ENCODE measurements around the gene MAGI3.

Gene MAGI3

GRCh38 chr1:113674591-113674990 lies 284.3 kb downstream of the MAGI3 start:
- Histone ChIP-seq H3K36me3 (ENCODE audit: control insufficient read depth in 4 of 4, insufficient read depth in 4 of 4, low read length in 3 of 4) (peaks cover 0 to 2% (median 0%) of the 10 kb centered on the region in 4 experiments), H3K4me1 (ENCODE audit: control extremely low read depth in 1 of 4, control insufficient read depth in 4 of 4, insufficient read depth in 4 of 4, low read length in 3 of 4) (no peaks in the 10 kb centered on the region), H3K27ac (ENCODE audit: insufficient read depth in 1 of 2, low read depth in 1 of 2, low read length in 2 of 2, poor library complexity in 1 of 2, severe bottlenecking in 2 of 2) (no peak overlapping the region), H3K9me3 (ENCODE audit: control extremely low read depth in 1 of 5, control insufficient read depth in 4 of 5, insufficient read depth in 2 of 5, low read depth in 1 of 5, low read length in 4 of 5) (no peaks in the 10 kb centered on the region), H3K4me3 (ENCODE audit: control insufficient read depth in 1 of 7, extremely low read depth in 1 of 7, insufficient read depth in 4 of 7, low read depth in 2 of 7, low read length in 6 of 7) (no peak overlapping the region), H3K27me3 (replicated peaks in 2 of 5; ENCODE audit: control insufficient read depth in 4 of 5, insufficient read depth in 5 of 5, low read length in 4 of 5) (no peaks in the 10 kb centered on the region)
- WGBS (ENCODE audit: insufficient coverage) = 100% methylated on average over 1 of the region's 1 CpG
- no peak for DNase-seq
- CTCF ChIA-PET = interaction anchor here (1.3 to 6.1 kb wide), 2 partner anchors 25 to 534 kb away, joined by 3 to 32 read pairs; no protein-coding TSS in a partner anchor
- POLR2A ChIA-PET = no interaction called here

GRCh38 chr1:113675302-113675701 lies 285.0 kb downstream of the MAGI3 start:
- Histone ChIP-seq H3K4me3 (ENCODE audit: control insufficient read depth in 1 of 7, extremely low read depth in 1 of 7, insufficient read depth in 4 of 7, low read depth in 2 of 7, low read length in 6 of 7) (no peak overlapping the region), H3K27me3 (replicated peaks in 2 of 5; ENCODE audit: control insufficient read depth in 4 of 5, insufficient read depth in 5 of 5, low read length in 4 of 5) (no peaks in the 10 kb centered on the region), H3K9me3 (ENCODE audit: control extremely low read depth in 1 of 5, control insufficient read depth in 4 of 5, insufficient read depth in 2 of 5, low read depth in 1 of 5, low read length in 4 of 5) (no peaks in the 10 kb centered on the region), H3K36me3 (ENCODE audit: control insufficient read depth in 4 of 4, insufficient read depth in 4 of 4, low read length in 3 of 4) (peaks cover 0 to 2% (median 0%) of the 10 kb centered on the region in 4 experiments), H3K27ac (ENCODE audit: insufficient read depth in 1 of 2, low read depth in 1 of 2, low read length in 2 of 2, poor library complexity in 1 of 2, severe bottlenecking in 2 of 2) (no peak overlapping the region), H3K4me1 (ENCODE audit: control extremely low read depth in 1 of 4, control insufficient read depth in 4 of 4, insufficient read depth in 4 of 4, low read length in 3 of 4) (no peaks in the 10 kb centered on the region)
- 100% methylated on average over 2 of the region's 2 CpGs for WGBS (ENCODE audit: insufficient coverage)
- ChIA-PET POLR2A (no interaction called here), CTCF (interaction anchor here (0.7 to 6.1 kb wide), 4 partner anchors 24 to 903 kb away, joined by 3 to 32 read pairs (median 4); no protein-coding TSS in a partner anchor)
- DNase-seq = no peak

GRCh38 chr1:113676524-113676923 lies 286.2 kb downstream of the MAGI3 start:
- CTCF ChIA-PET = interaction anchor here (0.8 to 6.1 kb wide), 4 partner anchors 9 to 600 kb away, joined by 3 to 32 read pairs (median 3); no protein-coding TSS in a partner anchor

GRCh38 chr1:113677250-113678158 lies 287.2 kb downstream of the MAGI3 start:
- DNase-seq = peak; percentile 61 to 77 (median 76)

More at GRCh38 chr1:113676524-113676923, 286.2 kb downstream of the MAGI3 start:
- Histone ChIP-seq H3K36me3 (ENCODE audit: control insufficient read depth in 4 of 4, insufficient read depth in 4 of 4, low read length in 3 of 4) (peaks cover 0 to 2% (median 0%) of the 10 kb centered on the region in 4 experiments), H3K27ac (ENCODE audit: insufficient read depth in 1 of 2, low read depth in 1 of 2, low read length in 2 of 2, poor library complexity in 1 of 2, severe bottlenecking in 2 of 2) (no peak overlapping the region), H3K27me3 (replicated peaks in 2 of 5; ENCODE audit: control insufficient read depth in 4 of 5, insufficient read depth in 5 of 5, low read length in 4 of 5) (no peaks in the 10 kb centered on the region), H3K4me3 (ENCODE audit: control insufficient read depth in 1 of 7, extremely low read depth in 1 of 7, insufficient read depth in 4 of 7, low read depth in 2 of 7, low read length in 6 of 7) (no peak overlapping the region), H3K4me1 (ENCODE audit: control extremely low read depth in 1 of 4, control insufficient read depth in 4 of 4, insufficient read depth in 4 of 4, low read length in 3 of 4) (no peaks in the 10 kb centered on the region), H3K9me3 (ENCODE audit: control extremely low read depth in 1 of 5, control insufficient read depth in 4 of 5, insufficient read depth in 2 of 5, low read depth in 1 of 5, low read length in 4 of 5) (no peaks in the 10 kb centered on the region)
- DNase-seq = no peak
- 96% methylated on average over 3 of the region's 5 CpGs for WGBS (ENCODE audit: insufficient coverage)
- POLR2A ChIA-PET = no interaction called here

GRCh38 chr1:113678159-113678469 lies 287.8 kb downstream of the MAGI3 start:
- POLR2A ChIA-PET = no interaction called here
- no peaks in the 10 kb centered on the region for H3K4me1 ChIP-seq (ENCODE audit: control extremely low read depth in 1 of 4, control insufficient read depth in 4 of 4, insufficient read depth in 4 of 4, low read length in 3 of 4)
- no peaks in the 10 kb centered on the region for H3K27me3 ChIP-seq (replicated peaks in 2 of 5; ENCODE audit: control insufficient read depth in 4 of 5, insufficient read depth in 5 of 5, low read length in 4 of 5)

More at GRCh38 chr1:113677250-113678158, 287.2 kb downstream of the MAGI3 start:
- POLR2A ChIA-PET = no interaction called here
- H3K9me3 ChIP-seq (ENCODE audit: control extremely low read depth in 1 of 5, control insufficient read depth in 4 of 5, insufficient read depth in 2 of 5, low read depth in 1 of 5, low read length in 4 of 5) = no peaks in the 10 kb centered on the region
- no peak overlapping the region for H3K27ac ChIP-seq (ENCODE audit: insufficient read depth in 1 of 2, low read depth in 1 of 2, low read length in 2 of 2, poor library complexity in 1 of 2, severe bottlenecking in 2 of 2)
- no peaks in the 10 kb centered on the region for H3K27me3 ChIP-seq (replicated peaks in 2 of 5; ENCODE audit: control insufficient read depth in 4 of 5, insufficient read depth in 5 of 5, low read length in 4 of 5)
- no peak overlapping the region for H3K4me3 ChIP-seq (ENCODE audit: control insufficient read depth in 1 of 7, extremely low read depth in 1 of 7, insufficient read depth in 4 of 7, low read depth in 2 of 7, low read length in 6 of 7)
- WGBS (ENCODE audit: insufficient coverage) = 99% methylated on average over 6 of the region's 7 CpGs
- H3K36me3 ChIP-seq (ENCODE audit: control insufficient read depth in 4 of 4, insufficient read depth in 4 of 4, low read length in 3 of 4) = no peaks in the 10 kb centered on the region
- H3K4me1 ChIP-seq (ENCODE audit: control extremely low read depth in 1 of 4, control insufficient read depth in 4 of 4, insufficient read depth in 4 of 4, low read length in 3 of 4) = no peaks in the 10 kb centered on the region
- CTCF ChIA-PET = interaction anchor here (0.6 to 6.1 kb wide), 2 partner anchors 537 to 789 kb away, joined by 3 to 32 read pairs; no protein-coding TSS in a partner anchor

GRCh38 chr1:113681596-113682337 lies 291.5 kb downstream of the MAGI3 start:
- Histone ChIP-seq H3K36me3 (ENCODE audit: control insufficient read depth in 4 of 4, insufficient read depth in 4 of 4, low read length in 3 of 4) (peaks cover 0 to 4% (median 0%) of the 10 kb centered on the region in 4 experiments), H3K4me3 (ENCODE audit: control insufficient read depth in 1 of 7, extremely low read depth in 1 of 7, insufficient read depth in 4 of 7, low read depth in 2 of 7, low read length in 6 of 7) (no peak overlapping the region), H3K9me3 (ENCODE audit: control extremely low read depth in 1 of 5, control insufficient read depth in 4 of 5, insufficient read depth in 2 of 5, low read depth in 1 of 5, low read length in 4 of 5) (no peaks in the 10 kb centered on the region), H3K4me1 (ENCODE audit: control extremely low read depth in 1 of 4, control insufficient read depth in 4 of 4, insufficient read depth in 4 of 4, low read length in 3 of 4) (no peaks in the 10 kb centered on the region), H3K27ac (ENCODE audit: insufficient read depth in 1 of 2, low read depth in 1 of 2, low read length in 2 of 2, poor library complexity in 1 of 2, severe bottlenecking in 2 of 2) (no peak overlapping the region), H3K27me3 (replicated peaks in 2 of 5; ENCODE audit: control insufficient read depth in 4 of 5, insufficient read depth in 5 of 5, low read length in 4 of 5) (no peaks in the 10 kb centered on the region)
- whole genome bisulfite sequencing (ENCODE audit: insufficient coverage) = 96% methylated on average over 3 of the region's 7 CpGs
- ChIA-PET POLR2A (no interaction called here), CTCF (no interaction called here)
- DNase-seq = no peak

More at GRCh38 chr1:113678159-113678469, 287.8 kb downstream of the MAGI3 start:
- DNase-seq = no peak
- H3K27ac ChIP-seq (ENCODE audit: insufficient read depth in 1 of 2, low read depth in 1 of 2, low read length in 2 of 2, poor library complexity in 1 of 2, severe bottlenecking in 2 of 2) = no peak overlapping the region
- no peaks in the 10 kb centered on the region for H3K9me3 ChIP-seq (ENCODE audit: control extremely low read depth in 1 of 5, control insufficient read depth in 4 of 5, insufficient read depth in 2 of 5, low read depth in 1 of 5, low read length in 4 of 5)
- no peaks in the 10 kb centered on the region for H3K36me3 ChIP-seq (ENCODE audit: control insufficient read depth in 4 of 4, insufficient read depth in 4 of 4, low read length in 3 of 4)
- H3K4me3 ChIP-seq (ENCODE audit: control insufficient read depth in 1 of 7, extremely low read depth in 1 of 7, insufficient read depth in 4 of 7, low read depth in 2 of 7, low read length in 6 of 7) = no peak overlapping the region
- CTCF ChIA-PET = interaction anchor here (0.6 to 6.1 kb wide), 2 partner anchors 537 to 789 kb away, joined by 3 to 32 read pairs; no protein-coding TSS in a partner anchor

Data from common myeloid progenitor, CD34-positive (primary cell).